Epithelial cell of esophagus (primary cell): ENCODE data around the gene HDDC2.

Experiments
- DNase-seq: peaks from one replicate; pipeline ENCODE4 v3.0.0; 2010; ENCODE audit warnings: low read depth
- H3K4me3 ChIP-seq: 2 replicates; pipeline ENCODE4 v1.5.1; 2011; ENCODE audit warnings: mild to moderate bottlenecking, low read length, control low read depth
- TF ChIP-seq, protein P1 (sequence below): IDR thresholded peaks from 2 replicates; pipeline ENCODE4 v1.5.1; 2011; ENCODE audit warnings: low read depth, mild to moderate bottlenecking, low read length, control low read depth, inconsistent platforms; ENCODE audit not compliant: insufficient read depth; ENCODE audit errors: missing control alignments

Gene HDDC2

DNA sequence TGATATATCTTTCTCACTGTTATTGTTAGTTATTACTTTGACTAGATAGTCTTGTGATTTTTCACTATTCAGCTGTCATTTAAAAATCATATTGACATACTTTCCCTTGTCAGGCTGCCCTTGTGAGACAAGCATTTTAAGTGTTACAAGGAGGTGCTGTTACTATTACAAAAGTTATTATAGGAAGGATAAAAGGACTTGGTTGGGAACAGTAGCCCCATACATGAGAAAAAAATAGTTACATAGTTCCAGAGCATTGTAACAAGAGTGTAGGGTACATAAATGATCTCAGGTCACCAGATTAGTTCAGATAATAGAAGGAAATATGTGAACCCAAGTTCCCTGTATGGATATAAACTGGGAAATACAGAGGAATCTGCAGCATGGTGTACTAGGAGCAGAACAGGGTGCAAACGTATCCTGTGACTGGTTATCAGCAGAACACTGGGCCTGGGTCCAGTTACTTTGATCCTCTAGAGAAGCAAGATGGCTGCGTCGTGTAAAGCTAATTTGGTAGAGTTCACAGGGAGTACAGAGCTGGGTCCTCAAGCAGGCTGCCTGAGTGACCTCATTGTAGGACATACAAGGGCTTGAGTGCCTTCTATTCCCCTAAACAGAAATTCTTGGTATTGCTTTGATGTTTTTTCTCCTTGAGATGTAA, 38.5 kb upstream of the HDDC2 start:
- TF ChIP-seq, protein P1, sequence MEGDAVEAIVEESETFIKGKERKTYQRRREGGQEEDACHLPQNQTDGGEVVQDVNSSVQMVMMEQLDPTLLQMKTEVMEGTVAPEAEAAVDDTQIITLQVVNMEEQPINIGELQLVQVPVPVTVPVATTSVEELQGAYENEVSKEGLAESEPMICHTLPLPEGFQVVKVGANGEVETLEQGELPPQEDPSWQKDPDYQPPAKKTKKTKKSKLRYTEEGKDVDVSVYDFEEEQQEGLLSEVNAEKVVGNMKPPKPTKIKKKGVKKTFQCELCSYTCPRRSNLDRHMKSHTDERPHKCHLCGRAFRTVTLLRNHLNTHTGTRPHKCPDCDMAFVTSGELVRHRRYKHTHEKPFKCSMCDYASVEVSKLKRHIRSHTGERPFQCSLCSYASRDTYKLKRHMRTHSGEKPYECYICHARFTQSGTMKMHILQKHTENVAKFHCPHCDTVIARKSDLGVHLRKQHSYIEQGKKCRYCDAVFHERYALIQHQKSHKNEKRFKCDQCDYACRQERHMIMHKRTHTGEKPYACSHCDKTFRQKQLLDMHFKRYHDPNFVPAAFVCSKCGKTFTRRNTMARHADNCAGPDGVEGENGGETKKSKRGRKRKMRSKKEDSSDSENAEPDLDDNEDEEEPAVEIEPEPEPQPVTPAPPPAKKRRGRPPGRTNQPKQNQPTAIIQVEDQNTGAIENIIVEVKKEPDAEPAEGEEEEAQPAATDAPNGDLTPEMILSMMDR, result no peak
- no peak for DNase-seq
- no peak overlapping the region for H3K4me3 ChIP-seq

GRCh38 chr6:125339653-125340052, 37.9 kb upstream of the HDDC2 start:
- TF ChIP-seq, protein P1, result no peak
- H3K4me3 ChIP-seq, result no peak overlapping the region
- DNase-seq, result no peak

GRCh38 chr6:125338381-125338780, 36.6 kb upstream of the HDDC2 start:
- no peak overlapping the region for H3K4me3 ChIP-seq
- TF ChIP-seq, protein P1, result no peak
- DNase-seq, result no peak

GRCh38 chr6:125337706-125338105, 35.9 kb upstream of the HDDC2 start:
- H3K4me3 ChIP-seq, result no peak overlapping the region
- no peak for DNase-seq
- TF ChIP-seq, protein P1, result no peak

DNA sequence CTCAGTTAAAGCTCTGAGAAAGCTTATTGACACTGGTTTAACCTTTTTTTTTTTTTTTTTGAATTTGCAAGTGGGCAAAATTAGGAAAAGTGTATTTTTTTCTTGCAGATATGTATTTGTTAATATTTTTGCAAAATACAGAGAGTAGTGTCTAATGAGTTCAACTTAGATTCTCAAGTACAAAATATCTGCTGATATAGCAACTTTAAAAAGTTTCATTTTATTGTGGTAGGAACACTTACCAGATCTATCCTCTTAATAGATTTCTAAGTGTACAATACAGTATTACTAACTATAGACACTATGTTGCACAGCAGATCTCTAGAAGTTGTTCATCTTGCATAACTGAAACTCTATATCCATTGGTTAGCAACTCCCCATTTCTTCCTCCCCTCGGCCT, 30.9 kb upstream of the HDDC2 start:
- TF ChIP-seq, protein P1, result no peak
- H3K4me3 ChIP-seq, result no peak overlapping the region
- DNase-seq, result no peak

GRCh38 chr6:125325586-125325985, 23.8 kb upstream of the HDDC2 start:
- no peak overlapping the region for H3K4me3 ChIP-seq
- TF ChIP-seq, protein P1, result no peak

GRCh38 chr6:125323376-125323775, 21.6 kb upstream of the HDDC2 start:
- no peak overlapping the region for H3K4me3 ChIP-seq
- no peak for DNase-seq
- TF ChIP-seq, protein P1, result no peak

More at GRCh38 chr6:125325586-125325985, 23.8 kb upstream of the HDDC2 start:
- no peak for DNase-seq
